K562 (cell line): ENCODE measurements around the gene LRP1. TPM values are rescaled to one million over a fixed set of nuclear protein-coding genes. Genes with fewer than 3 reads are reported as not detected.

Experiments
- ATAC-seq: fragments of 200-7000 bp; cut with Tn5 transposase; 3 replicates; pipeline ENCODE4 v1.9.1; 2020; ENCODE audit warnings: moderate library complexity
- BruUV-seq: library from RNA; stranded (reverse); fragments of 400-500 nt; replicated peaks from 2 replicates; lab custom pipeline; 2021; lab: Mats Ljungman, UMichigan
- CTCF ChIA-PET: fragments of 300-600 bp; formaldehyde crosslinking; extraction: SDS; loops from one replicate; lab custom pipeline; 2021; ENCODE audit warnings: low intra/inter-chr PET ratio; lab: Yijun Ruan, JAX
- POLR2A ChIA-PET: fragments of 300-600, 350-650 bp; sonication (Branson Sonifier 250); formaldehyde crosslinking; extraction: SDS; loops from one replicate; lab custom pipeline; 2021; ENCODE audit warnings: antibody characterized with exemption, inconsistent platforms; lab: Yijun Ruan, JAX
- DNase-seq, 4 experiments: peaks; one replicate each; pipeline versions ENCODE4 v3.0.0 to v3.0.0-alpha.2; 2011 to 2018; ENCODE audit warnings: low spot score in 3 of 4, mixed read lengths in 3 of 4; ENCODE audit errors: extremely low read depth in 1 of 4
- FAIRE-seq: peaks from 2 replicates; lab custom pipeline; 2011; peaks lifted over from hg19 to GRCh38; lab: Jason Lieb, UNC
- H2AFZ ChIP-seq: 2 replicates; pipeline ENCODE4 v1.6.0; 2011; ENCODE audit warnings: low read depth, low read length, control low read depth, inconsistent platforms
- H3K27ac ChIP-seq: fragments of 200-600 bp; 3 replicates; pipeline ENCODE4 v1.8.0; 2011; ENCODE audit warnings: low read depth, mild to moderate bottlenecking, control low read depth, inconsistent platforms, low read length, moderate library complexity, mixed read lengths; ENCODE audit errors: extremely low read depth
- H3K27me3 ChIP-seq, 2 experiments: fragments of 300-600 bp in 1 of 2; 2 replicates in 1 of 2; 3 replicates in 1 of 2; pipeline versions ENCODE4 v1.6.0 to v1.8.0; 2011; ENCODE audit warnings: inconsistent platforms in 2 of 2, low read length in 2 of 2, mild to moderate bottlenecking in 1 of 2, mixed read lengths in 1 of 2, moderate library complexity in 1 of 2; ENCODE audit not compliant: control insufficient read depth in 2 of 2, insufficient read depth in 2 of 2
- H3K36me3 ChIP-seq: fragments of 300-600 bp; 3 replicates; pipeline ENCODE4 v1.8.0; 2011; ENCODE audit warnings: mild to moderate bottlenecking, low read length, inconsistent platforms; ENCODE audit not compliant: control insufficient read depth, insufficient read depth
- H3K4me1 ChIP-seq, 2 experiments: fragments of 200-600 bp in 1 of 2; replicated peaks in 1 of 2; 2 replicates in 1 of 2; 3 replicates in 1 of 2; pipeline versions ENCODE4 v1.5.1 to v1.8.0; 2011; ENCODE audit warnings: inconsistent platforms in 2 of 2, low read length in 2 of 2, mild to moderate bottlenecking in 1 of 2, mixed read lengths in 1 of 2, moderate library complexity in 1 of 2; ENCODE audit not compliant: control insufficient read depth in 2 of 2, insufficient read depth in 2 of 2
- H3K4me2 ChIP-seq: 2 replicates; pipeline ENCODE4 v1.6.1; 2011; ENCODE audit warnings: low read length, control low read depth, inconsistent platforms, mixed read lengths; ENCODE audit not compliant: insufficient read depth
- H3K4me3 ChIP-seq: fragments of 200-600 bp; sonication (generic), shearing (Covaris generic); 2 replicates; pipeline ENCODE4 v1.5.1; 2016; ENCODE audit warnings: control low read depth, inconsistent platforms
- H3K79me2 ChIP-seq: fragments of 200-600 bp; 3 replicates; pipeline ENCODE4 v1.8.0; 2011; ENCODE audit warnings: low read length, inconsistent platforms; ENCODE audit not compliant: control insufficient read depth, insufficient read depth
- H3K9ac ChIP-seq, 2 experiments: 2 replicates each; pipeline versions ENCODE4 v1.6.0 to v1.6.1; 2011; ENCODE audit warnings: low read depth in 2 of 2, low read length in 2 of 2, control low read depth in 1 of 2, inconsistent platforms in 1 of 2, mild to moderate bottlenecking in 1 of 2, mixed read lengths in 1 of 2; ENCODE audit not compliant: insufficient read depth in 1 of 2
- H3K9me1 ChIP-seq: one replicate; pipeline ENCODE4 v1.6.0; 2011; ENCODE audit warnings: inconsistent platforms, mild to moderate bottlenecking, low read length, moderate library complexity; ENCODE audit not compliant: control insufficient read depth, insufficient read depth
- H3K9me3 ChIP-seq: replicated peaks from 2 replicates; pipeline ENCODE4 v1.5.1; 2011; ENCODE audit warnings: low read depth, low read length, inconsistent platforms; ENCODE audit not compliant: control insufficient read depth, insufficient read depth
- H4K20me1 ChIP-seq: replicated peaks from 2 replicates; pipeline ENCODE4 v1.6.1; 2011; ENCODE audit warnings: low read length, inconsistent platforms, mixed read lengths; ENCODE audit not compliant: control insufficient read depth, insufficient read depth
- ARID4B ChIP-seq: sonication (generic); formaldehyde crosslinking; IDR thresholded peaks from 2 replicates; pipeline ENCODE4 v1.8.0; 2022; ENCODE audit warnings: mild to moderate bottlenecking, missing genetic modification reagents
- BHLHE40 ChIP-seq: IDR thresholded peaks from 2 replicates; pipeline ENCODE4 v1.6.1; 2011; ENCODE audit warnings: low read length, improper control_type of control experiment
- BRF2 ChIP-seq: IDR thresholded peaks from 3 replicates; pipeline ENCODE4 v1.6.1; 2011; ENCODE audit warnings: borderline replicate concordance, mild to moderate bottlenecking; ENCODE audit not compliant: insufficient read length, insufficient read depth
- CBFA2T3 ChIP-seq: fragments of 450-650 bp; IDR thresholded peaks from 2 replicates; pipeline ENCODE4 v1.6.1; 2017
- NR1H2 ChIP-seq: sonication (generic); formaldehyde crosslinking; IDR thresholded peaks from 2 replicates; pipeline ENCODE4 v1.4.0; 2020; ENCODE audit warnings: mild to moderate bottlenecking, missing genetic modification reagents
- PTRF ChIP-seq: fragments of 450-650 bp; IDR thresholded peaks from 2 replicates; pipeline ENCODE4 v1.6.1; 2016; ENCODE audit warnings: mild to moderate bottlenecking, missing genetic modification characterization, missing compliant biosample characterization
- SIX5 ChIP-seq, 2 experiments: IDR thresholded peaks; 2 replicates each; pipeline ENCODE4 v1.6.1; 2011; ENCODE audit warnings: low read length in 2 of 2, borderline replicate concordance in 1 of 2, low read depth in 1 of 2, mild to moderate bottlenecking in 1 of 2, moderate library complexity in 1 of 2; ENCODE audit not compliant: insufficient read depth in 1 of 2
- TAL1 ChIP-seq: fragments of 450-650 bp; IDR thresholded peaks from 2 replicates; pipeline ENCODE4 v1.6.1; 2016; ENCODE audit warnings: mild to moderate bottlenecking
- TRIM28 ChIP-seq: fragments of 450-650 bp; IDR thresholded peaks from 2 replicates; pipeline ENCODE4 v1.6.1; 2017
- ZBTB8A ChIP-seq: fragments of 450-650 bp; IDR thresholded peaks from 2 replicates; pipeline ENCODE4 v1.6.1; 2018; ENCODE audit warnings: mild to moderate bottlenecking, moderate library complexity; ENCODE audit not compliant: partially characterized antibody
- WGBS: fragments of 100-300 bp; shearing (Covaris generic); methylation state at CpG from one replicate; pipeline ENCODE4 v1.1.6; 2016; ENCODE audit warnings: low coverage, mixed read lengths; ENCODE audit not compliant: insufficient coverage; ENCODE audit errors: missing lambda C conversion rate; 5-methylcytosine and 5-hydroxymethylcytosine counted together
- in situ Hi-C: fragments of 300-500 bp; cut with MboI; formaldehyde crosslinking; loops from 4 replicates; pipeline ENCODE4 v1.15.0; 2018; ENCODE audit warnings: inconsistent platforms, mixed read lengths
- intact Hi-C: fragments of 100-400 bp; cut with micrococcal nuclease; formaldehyde crosslinking; loops from 2 replicates; pipeline ENCODE4 v1.14.2; 2022
- polyA plus RNA-seq, 8 experiments: library from polyadenylated mRNA; depleted of rRNA in 4 of 8; stranded (reverse) in 5 of 8; unstranded in 3 of 8; fragments of >200 nt; fragmentation: Nextera tagmentation in 2 of 8; fragmentation: Illumina TruSeq in 1 of 8; extraction: Ambion mirVana in 2 of 8; extraction: Trizol in 1 of 8; gene quantifications; 2 replicates each; pipeline versions ENCODE4 v1.2.1 to v1.2.3, GENCODE V29; 2011 to 2014; ENCODE audit warnings: inconsistent platforms in 1 of 8, missing spikeins in 1 of 8
- total RNA-seq, 7 experiments: library from RNA; depleted of rRNA in 6 of 7; stranded (reverse); fragments of >200 nt in 6 of 7; fragmentation: Illumina TruSeq in 2 of 7; extraction: Trizol in 2 of 7; gene quantifications; 2 replicates each; pipeline versions ENCODE4 v1.2.1 to v1.2.3, GENCODE V29; 2011 to 2021; ENCODE audit warnings: low replicate concordance in 1 of 7

The LRP1 gene
- total and polyA plus RNA-seq, 9 of the 15 experiments (the other 6 are each of a cell fraction or from before 2014, with no cell fraction given): 0.04 to 0.64 (median 0.19) TPM; not detected in 2

- intact Hi-C loops (no loop called here), in situ Hi-C loops (no loop called here)
- Histone ChIP-seq H3K4me3 (no peak overlapping the region), H3K9me1 (no peaks in the 10 kb centered on the region), H3K27ac (no peak overlapping the region), H3K9ac (no peak overlapping the region), H2AFZ (no peak overlapping the region), H3K27me3 (peaks cover 5 to 12% of the 10 kb centered on the region in 2 experiments; a peak in 4 of 5 replicates), H3K4me1 (peaks cover 8 to 11% of the 10 kb centered on the region in 2 experiments), H3K79me2 (no peaks in the 10 kb centered on the region), H3K36me3 (no peaks in the 10 kb centered on the region), H3K4me2 (no peak overlapping the region), H3K9me3 (no peaks in the 10 kb centered on the region), H4K20me1 (no peaks in the 10 kb centered on the region)
- DNase-seq (no peak), ATAC-seq (no peak), FAIRE-seq (no peak)
- POLR2A ChIA-PET: no interaction called here
- no peak for TF ChIP-seq TRIM28
- no peak for TF ChIP-seq BRF2
- WGBS: 28% methylated on average over 4 of the region's 4 CpGs
- CTCF ChIA-PET: no interaction called here
- no TSS peak for BruUV-seq
Observed at GRCh38 chr12:57152639-57153038, 24.4 kb downstream of the LRP1 start.

DNA sequence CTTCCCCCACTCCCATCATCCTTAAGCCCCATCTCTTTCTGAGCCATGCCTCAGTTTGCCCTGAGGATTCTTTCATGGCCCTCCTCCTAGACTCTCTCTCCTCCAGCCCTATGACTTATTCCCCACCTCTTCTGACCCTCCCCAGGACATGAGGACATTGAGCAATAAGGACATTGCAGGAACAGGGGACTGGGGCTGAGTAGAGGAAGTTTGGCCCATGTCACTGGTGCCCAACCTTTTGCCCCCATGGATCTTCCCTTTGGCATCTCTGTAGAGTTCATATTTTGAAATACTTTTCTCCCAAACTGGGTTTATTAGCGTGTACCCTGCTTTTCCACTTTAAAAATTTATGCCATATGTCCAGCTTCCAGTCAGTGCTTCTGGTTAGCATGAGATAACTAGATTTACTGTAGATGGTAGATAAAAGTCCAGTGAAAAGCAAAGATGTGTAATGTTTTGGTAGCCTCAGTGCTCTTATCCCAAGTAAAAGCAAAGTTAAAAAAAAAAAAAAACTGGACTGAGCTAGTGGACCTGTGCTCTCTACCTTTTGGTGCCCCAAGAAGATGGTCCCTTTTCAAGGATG lies 25.2 kb downstream of the LRP1 start:
- Histone ChIP-seq H3K36me3 (no peaks in the 10 kb centered on the region), H3K4me3 (no peak overlapping the region), H3K4me2 (no peak overlapping the region), H3K27ac (no peak overlapping the region), H3K27me3 (peaks cover 13 to 21% of the 10 kb centered on the region in 2 experiments; a peak in 4 of 5 replicates), H3K9ac (no peak overlapping the region; a peak in 1 of 4 replicates), H3K9me3 (no peaks in the 10 kb centered on the region), H2AFZ (no peak overlapping the region), H4K20me1 (no peaks in the 10 kb centered on the region), H3K4me1 (peaks cover 8 to 11% of the 10 kb centered on the region in 2 experiments), H3K9me1 (no peaks in the 10 kb centered on the region), H3K79me2 (no peaks in the 10 kb centered on the region)
- BruUV-seq: no TSS peak
- CTCF ChIA-PET: no interaction called here
- no peak for ATAC-seq
- in situ Hi-C loops: no loop called here
- WGBS: 8% methylated on average over 1 of the region's 1 CpG
- intact Hi-C loops: no loop called here
- POLR2A ChIA-PET: interaction anchor here (0.7 kb wide), 1 partner anchor 465 kb away, joined by 3 read pairs; the partner anchor contains the start of gene PTGES3
- DNase-seq: no peak
- FAIRE-seq: no peak
- TF ChIP-seq ZBTB8A: no peak
- TF ChIP-seq CBFA2T3: peak; percentile 35
- no peak for TF ChIP-seq PTRF (tag)
- TF ChIP-seq BHLHE40: no peak
- no peak for TF ChIP-seq ARID4B (CRISPR knock-in tag)
- 0 out of 2 replicates have a peak, but pooled peaks have one; percentile 13 for TF ChIP-seq TAL1
- TF ChIP-seq SIX5 (IDR thresholded peaks at IDR 0.05; ENCODE audit: borderline replicate concordance in 1 of 2, insufficient read depth in 1 of 2, low read depth in 1 of 2, low read length in 2 of 2): no peak
- no peak for TF ChIP-seq NR1H2 (CRISPR knock-in tag)
